Stimulated activated naive CD8-positive, alpha-beta T cell treated with anti-CD3 and anti-CD28 coated beads, Interleukin-15, Interleukin-2, amounts not matched to agents 100 U/mL and 50 U/mL, for 24 hours (primary cell): ENCODE measurements around the gene NACC2.

Experiments
- ATAC-seq: fragments of 150-1000 bp; cut with Tn5 transposase; one replicate; pipeline ENCODE4 v1.10.0; 2021
- DNase-seq: peaks from one replicate; pipeline ENCODE4 v3.0.0; 2021

The NACC2 gene

DNA sequence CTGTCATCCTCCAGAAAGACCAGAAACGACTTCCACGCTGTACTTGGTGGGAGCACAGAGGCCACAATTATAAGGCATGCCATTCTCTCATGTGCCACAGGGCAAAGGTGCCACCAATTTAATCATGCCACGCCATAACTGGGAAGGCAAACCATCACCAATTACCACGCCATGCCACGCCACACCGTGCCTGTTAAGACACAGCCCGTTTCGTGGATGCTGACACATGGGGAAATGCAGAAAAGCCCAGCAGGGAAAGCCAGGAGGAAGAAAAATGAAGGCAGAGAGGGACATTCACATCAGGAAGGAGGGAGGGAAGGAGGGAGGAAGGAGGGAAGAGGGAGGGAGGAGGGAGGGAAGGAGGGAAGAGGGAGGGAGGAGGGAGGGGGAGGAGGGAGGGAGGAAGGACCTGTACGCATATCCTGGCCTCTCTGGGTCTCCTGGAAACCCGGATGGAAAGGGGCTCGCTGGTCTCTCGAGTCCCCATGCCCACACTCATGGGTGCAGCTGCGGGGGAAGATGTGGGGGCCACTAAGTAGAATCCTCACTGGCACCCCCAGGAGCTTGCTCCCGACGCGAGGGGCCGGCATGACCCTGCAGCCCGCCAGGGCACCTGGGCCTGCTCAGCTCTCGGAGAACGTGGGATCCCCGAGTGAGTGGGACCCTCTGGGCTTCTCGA, 72.2 kb downstream of the NACC2 start:
- ATAC-seq (no peak), DNase-seq (no peak)

DNA sequence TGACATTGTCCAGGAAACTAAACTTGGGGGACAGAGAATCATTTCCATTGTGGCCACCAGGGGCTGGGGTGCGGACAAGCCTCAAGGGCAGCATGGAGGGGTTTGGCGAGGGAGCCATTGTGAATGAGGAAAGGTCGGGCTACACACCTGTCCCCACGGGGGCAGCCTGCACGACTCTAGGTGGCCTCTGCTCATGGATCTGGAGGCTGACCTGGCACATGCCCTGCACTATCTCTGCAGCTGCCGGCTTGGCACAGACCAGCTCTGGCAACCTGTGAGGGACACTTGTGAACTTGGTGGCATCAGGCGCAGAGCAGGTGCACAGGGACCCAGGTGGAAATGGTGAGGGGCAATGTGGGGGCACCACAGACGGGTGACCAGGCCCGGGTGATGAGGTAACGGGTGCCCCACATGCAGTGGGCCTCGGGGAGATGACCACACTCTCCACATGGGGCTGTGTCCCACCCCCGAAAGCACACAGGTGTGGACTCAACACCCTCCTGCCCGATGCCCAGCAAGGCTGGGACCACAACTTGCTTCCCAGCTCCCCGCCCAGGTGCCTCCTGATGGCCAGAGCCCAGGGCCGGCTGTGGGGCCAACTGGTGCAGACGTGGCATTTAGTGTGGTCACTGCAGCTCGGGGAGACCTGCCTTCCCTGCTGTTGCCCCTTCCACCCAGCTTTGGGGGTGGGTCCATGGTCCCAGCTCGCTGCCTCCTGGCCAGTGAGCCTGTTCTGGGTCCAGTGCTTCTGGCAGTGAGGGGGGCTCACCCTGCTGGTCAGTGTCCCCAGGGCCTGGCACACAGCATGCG, 73.0 kb downstream of the NACC2 start:
- no peak for ATAC-seq
- DNase-seq = no peak

DNA sequence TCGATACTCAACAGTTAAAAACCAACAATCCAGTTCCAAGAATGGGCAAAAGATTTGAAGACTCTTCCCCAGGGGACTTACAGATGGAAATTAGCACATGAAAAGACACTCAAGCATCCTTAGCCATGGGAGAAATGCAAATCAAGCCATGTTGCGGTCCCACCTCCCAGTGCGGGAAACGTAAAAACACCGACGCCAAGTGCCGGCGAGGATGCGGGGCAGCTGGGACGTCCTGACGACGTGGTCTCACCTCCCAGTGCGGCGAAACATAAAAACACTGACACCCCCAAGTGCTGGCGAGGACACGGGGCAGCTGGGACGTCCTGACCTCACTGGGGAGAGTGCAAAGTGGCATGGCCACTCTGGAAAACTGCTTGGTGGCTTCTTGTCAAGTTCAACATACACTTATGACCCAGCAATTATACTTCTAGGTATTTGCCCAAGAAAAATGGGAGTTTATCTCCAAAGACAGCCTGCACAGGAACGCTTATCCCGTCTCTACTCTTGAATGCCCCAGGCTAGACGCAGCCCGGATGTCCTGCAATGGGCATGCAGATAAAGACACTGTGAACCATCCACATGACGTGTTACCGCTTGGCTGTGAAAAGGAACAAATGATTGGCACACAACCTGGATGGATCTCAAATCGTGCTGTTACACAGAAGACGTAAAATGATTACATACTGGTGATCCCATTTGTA, 73.8 kb downstream of the NACC2 start:
- ATAC-seq = no peak
- no peak for DNase-seq

DNA sequence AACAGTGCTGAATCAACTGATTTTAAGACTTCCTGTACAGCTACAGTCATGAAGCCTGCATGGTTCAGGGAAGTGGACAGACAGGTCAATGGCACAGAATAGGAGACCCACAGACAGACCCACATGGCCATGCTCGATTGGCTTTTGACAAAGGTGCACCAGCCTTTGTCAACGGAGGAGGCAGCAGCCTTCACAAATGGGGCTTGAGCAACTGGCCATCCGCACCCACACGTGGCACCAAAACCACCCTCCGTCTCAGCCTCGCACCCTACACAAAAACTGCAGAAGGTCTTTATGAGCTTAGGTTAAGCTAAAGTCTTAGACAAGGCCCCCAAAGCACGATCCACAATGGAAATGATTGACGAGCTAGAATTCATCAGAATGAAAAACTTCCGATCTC, 74.4 kb downstream of the NACC2 start:
- ATAC-seq (no peak), DNase-seq (no peak)

DNA sequence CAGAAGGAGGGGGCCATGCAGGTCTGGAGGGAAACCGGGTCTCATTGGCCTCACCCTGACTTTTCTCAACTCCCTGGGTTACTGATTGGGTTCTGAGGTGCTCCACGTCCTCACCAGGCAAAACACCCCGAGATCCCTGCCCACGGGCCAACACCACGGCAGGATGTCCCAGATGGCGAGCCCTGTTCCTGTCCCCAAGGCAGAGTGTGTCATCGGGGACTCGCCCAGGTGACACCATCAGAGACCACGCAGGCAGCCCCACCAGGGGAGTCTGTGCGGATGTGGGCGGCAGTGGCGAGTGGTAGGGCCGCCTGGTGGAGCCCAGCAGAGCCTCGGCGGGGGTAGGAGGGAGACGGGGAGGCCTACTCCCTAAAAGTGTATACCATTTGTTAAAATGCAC, 74.9 kb downstream of the NACC2 start:
- DNase-seq = no peak
- peak; percentile 28 for ATAC-seq

DNA sequence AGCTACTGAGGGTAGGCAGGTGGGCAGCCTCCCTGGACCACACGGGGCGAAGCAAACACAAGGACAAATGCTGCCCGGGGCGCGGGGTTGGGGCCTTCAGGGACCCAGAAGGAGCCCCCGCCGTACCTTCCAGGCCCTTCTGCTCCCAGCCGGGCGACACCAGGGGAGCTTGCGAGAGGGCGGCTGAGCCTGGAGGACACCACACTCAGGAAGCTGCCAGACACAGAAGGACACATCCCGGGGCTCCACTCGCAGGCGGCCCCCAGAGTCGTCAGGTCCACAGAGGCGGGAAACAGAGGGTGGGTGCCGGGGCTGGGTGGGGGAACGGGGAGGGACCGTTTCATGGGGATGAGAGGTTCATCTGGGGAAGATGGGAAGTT, 75.4 kb downstream of the NACC2 start:
- ATAC-seq = no peak
- no peak for DNase-seq

DNA sequence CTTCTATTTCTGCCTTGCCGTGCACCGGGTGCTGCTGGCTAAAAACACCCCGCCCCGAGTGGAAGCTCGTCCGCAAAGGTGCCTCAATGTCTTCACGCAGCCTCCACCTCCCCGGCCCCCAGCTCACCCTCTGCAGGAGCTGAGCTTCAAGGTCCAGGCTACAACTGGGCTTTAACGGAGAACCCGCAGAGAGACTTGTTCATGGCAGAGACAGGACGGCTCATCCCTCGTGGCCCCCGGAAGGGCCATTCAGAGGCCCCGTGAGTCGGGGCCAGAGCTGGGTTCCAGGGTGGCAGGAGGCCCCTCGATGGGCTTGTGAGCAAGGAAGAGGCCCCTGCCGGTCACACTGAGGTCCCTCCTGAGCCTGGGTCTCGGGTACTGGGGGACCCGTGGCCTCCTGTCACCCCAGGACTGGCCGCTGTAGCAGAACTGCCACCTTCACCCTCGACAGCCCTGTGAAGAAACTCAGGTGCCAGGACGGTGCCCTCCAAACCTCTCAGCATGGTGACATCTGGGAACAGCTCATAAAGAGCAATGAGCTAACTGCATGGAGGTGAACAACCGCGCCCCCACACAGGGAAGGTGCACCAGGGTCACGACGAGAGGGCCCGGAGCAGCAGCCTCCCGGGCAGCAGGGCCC, 75.9 kb downstream of the NACC2 start:
- DNase-seq (no peak), ATAC-seq (no peak)

DNA sequence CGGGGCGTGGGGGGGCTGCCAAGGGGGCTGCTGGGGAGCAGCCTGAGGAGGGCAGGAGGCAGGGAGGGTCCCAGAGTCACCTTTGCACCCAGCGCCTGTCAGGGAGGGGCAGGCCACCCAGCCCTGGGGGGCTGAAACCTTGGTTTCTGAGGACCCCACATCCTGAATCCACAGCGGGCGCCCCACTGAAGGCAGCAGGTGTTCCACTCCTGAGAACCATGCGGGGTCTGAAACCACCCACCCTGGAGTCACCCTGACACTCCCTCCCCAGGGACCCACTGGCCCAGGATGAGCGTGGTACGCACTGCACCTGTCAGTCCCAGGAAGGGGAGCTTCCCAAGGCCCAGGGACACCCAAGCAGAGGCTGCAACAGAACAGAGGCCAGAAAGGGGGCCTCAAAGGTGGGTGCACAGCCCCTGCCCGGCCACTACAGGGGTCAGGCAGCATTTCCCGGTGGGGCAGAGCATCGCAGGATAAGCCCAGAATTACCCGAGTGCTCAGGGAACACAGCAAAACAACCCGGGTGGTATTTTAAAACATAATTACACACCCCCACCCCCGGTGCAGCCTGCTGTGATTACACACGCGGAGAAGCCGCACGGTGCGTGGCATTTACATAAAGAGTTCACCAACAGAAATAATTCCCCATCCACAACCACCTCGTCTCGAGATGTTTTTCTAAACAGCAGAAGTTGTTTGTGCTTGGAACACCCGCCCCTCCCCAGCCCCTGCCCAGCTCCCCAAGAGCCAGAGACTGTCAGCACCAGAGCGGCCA, 76.6 kb downstream of the NACC2 start:
- ATAC-seq (no peak), DNase-seq (no peak)

DNA sequence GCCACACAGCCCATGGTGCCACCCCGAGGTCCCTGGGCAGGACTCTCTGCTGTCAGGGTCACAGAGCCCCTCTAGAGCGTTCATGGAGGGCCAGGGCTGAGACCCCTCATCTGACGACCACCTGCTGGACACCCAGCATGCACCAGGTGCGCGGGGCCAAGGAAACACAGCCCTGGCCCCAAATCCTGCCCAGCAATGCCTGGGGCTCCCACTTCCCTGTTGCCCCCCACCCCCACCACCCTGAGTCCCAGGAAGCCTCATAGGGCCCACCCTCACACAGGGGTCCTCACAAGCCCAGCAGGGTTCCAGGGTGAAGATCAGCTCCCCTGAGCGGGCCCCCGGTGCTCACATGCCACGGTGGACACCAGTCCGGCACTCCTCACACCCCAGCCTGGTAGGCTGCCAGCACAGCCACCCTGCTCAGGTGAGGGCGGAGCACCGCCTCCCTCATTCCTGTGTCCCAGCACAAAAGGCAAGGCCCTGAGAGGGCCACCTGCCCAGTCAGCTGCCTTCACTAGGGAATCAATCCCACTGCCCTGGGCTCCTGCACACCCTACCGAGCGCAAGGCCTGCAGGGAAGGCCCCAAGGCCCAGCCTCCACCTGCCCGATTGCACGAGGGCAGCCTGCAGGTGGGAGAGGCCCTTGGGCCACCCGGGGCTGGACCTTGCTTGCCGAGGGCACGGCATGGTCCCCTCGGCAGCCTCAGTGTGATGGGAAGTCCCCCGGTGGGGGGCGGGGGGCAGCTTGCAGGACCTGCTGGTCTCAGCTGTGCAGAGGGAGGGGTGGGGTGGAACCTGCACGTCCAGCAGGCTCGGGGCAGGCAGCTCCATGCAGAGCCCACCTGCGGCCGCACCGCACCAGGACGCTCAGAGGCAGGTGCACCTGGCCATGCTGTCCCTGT, 77.5 kb downstream of the NACC2 start:
- ATAC-seq = no peak
- DNase-seq = no peak

DNA sequence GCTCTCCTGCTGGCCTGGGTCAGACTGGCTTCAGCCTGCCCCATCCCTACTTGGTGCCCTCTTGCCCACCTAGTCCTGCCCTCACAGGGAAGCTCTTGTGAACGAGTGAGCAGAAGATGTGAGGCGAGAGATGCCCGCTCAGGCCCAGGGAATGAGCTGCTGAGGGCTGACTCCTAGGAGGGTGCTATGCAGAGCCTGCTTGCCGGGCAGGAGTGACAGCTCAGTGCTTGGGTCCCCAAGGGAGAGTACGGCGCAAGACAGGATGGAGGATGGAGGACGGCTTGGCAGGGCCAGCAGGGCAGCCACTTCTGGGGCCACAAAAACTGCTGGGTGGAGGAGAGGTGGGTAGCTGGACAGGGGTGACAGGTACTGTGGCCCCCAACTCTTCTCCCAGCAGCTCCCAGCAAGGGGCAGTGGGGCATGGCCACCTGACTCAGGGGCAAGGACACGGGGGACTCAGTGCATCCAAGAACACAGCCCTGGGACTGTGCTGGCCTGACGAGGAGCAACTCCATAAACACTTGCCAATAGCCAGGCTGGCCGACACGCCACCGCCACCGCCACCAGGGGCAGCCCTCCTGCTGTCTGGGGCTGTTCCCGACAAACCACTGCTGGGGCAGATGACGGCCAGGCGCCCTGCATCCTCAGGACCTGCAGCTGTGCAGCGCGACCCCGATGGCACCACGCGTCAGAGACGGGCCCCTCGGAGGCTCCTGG, 78.4 kb downstream of the NACC2 start:
- ATAC-seq = no peak
- no peak for DNase-seq

DNA sequence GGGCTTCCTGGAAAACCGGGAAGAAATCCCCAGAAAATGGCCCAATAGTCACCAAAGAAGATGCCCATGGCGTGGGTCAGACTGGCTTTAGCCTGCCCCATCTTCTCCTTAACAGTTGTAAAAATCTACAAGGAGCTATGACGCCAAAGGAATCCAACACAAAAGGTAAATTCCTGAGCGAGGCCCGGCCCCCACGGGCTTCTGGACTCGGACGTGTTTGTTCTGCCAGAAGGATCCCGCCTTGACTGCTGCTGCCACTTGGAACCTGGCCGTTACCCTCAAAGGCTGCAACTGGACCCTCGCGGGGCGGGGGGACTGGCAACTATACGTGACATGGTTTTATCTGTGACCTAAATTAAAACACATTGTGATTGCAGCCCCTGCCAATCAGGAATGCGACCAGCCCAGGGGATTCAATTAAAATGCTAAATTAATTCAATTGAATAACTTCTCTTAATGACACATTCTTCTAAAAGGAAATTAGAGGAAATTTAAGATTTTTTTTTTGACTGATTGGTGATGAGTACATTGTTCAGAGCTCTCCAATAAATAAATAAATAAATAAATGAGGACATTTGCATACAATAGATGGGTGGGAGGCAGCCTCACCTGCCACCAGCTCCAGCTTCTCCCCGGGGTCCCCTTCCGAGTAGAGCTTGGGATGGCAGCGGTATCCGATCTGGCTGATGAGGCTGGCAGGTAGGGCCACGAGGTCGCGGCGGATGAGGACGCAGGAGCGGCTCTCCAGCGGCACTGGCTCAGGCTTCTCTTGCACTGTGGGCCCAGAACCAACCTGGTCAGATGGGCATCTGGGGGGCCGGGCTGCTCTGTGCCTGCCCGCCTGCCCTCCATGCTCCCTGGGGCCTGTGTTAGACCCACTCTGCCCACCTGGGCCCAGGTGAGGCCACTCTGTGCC, 79.2 kb downstream of the NACC2 start:
- no peak for ATAC-seq

DNA sequence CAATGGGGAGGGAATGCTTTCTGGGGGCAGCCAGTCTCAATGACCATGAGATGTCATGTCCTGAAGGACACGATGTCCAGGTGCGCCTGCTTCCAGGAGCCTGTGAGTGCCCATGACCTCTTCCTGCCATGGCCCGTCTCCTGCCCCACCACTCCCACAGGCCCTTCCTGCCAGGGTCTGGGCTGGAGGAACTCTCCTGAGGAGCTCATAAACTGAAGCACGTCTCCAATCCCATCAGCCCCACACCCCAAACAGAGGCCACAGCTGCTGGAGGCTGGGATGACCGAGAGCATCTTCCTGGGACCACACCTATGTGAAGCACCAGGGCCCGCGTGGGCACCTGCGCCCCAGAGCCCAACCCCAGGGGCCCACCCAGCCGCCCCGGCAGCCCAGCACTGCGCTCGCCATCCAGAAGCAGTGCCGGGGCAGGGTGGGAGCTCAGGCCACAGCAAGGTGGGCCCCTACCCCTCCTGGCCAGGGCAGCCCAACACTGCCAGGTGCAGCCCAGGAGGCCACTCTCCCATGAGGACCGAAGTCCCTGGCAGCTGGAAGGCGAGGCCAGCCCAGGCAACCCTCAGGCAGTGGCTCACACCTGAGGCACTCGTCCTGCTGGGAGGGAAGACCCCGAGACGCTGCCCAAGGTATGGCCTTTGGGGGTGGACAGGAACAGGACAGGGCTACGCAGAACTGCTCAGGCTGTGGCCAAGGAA, 80.0 kb downstream of the NACC2 start:
- ATAC-seq (no peak), DNase-seq (no peak)

More for the DNA sequence above, 79.2 kb downstream of the NACC2 start:
- DNase-seq = no peak

DNA sequence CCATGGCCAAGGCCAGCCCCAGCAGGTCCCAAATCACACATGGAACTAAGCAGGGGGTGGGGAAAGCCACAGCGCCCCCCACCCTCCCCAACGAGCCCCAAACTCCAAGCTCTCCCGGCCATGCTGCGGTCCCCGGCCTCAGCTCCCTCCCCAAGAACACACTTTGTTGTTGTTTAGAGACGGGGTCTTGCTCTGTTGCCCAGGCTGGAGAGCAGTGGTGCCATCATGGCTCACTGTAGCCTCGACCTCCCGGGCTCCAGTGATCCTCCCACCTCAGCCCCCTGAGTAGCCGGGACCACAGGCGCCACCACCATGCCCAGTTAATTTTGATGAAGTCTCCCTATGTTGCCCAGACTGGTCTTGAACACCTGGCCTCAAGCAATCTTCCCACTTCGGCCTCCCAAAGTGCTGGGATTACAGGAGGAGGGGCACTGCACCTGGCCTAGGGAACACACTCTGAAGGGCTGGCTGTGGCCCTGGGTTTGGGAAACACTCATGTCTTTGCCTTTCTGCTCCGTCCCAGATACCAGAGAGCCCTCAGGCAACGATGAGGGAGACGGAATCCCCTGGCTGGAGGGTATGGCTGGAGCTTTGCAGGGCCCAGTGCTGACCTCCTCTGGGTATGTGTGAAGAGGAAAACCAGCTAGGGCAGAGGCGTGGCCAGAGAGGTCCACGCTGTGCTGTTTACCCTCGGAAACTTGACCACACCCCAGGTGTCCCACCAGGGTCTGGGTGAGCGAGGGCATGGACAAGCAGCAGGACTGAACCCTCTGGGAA, 80.8 kb downstream of the NACC2 start:
- DNase-seq (no peak), ATAC-seq (no peak)

DNA sequence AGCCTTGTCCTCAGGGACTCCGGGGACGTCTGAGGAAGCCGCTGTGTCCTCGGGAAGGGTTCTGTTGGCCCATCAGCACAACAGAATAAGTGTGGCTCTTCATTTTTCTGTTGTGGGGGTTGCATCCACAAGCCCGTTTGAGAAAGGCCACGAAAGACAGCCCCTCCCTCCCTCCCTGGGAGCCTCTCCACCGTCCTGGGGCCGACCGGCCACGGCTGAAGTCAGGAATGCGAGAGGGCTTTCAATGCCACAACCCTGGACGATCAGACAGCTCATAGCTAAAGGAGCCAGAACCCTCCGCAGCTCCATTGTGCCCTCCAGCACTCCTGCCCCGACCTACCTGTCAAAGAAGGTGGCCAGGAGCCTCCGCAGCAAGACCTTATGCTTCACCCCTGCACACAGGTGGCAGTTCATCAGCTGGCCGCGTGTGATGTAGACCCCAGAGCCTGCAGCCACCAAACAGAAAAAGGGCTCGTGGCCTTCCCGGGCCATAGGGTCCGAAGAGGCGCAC, 81.5 kb downstream of the NACC2 start:
- DNase-seq (no peak), ATAC-seq (no peak)

DNA sequence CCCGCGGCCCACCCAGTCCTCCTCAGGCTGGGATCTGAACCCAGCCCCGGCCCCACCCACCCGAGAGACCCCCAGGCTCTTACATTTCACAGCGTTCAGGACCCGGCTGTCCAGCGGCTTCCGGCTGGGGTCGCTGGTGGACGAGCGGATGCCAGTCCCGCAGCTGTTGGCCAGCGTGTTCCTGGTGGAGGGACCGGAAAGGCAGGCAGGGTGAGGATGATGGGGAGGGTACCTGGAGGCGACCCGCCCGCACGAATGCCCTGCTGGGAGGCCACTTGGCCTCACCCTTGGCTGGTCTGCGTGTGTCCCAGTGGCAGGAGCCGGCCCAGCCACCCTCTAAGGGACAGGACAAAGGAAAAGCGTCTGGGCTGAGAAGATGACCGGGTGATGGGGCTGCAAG, 82.0 kb downstream of the NACC2 start:
- DNase-seq (no peak), ATAC-seq (no peak)

DNA sequence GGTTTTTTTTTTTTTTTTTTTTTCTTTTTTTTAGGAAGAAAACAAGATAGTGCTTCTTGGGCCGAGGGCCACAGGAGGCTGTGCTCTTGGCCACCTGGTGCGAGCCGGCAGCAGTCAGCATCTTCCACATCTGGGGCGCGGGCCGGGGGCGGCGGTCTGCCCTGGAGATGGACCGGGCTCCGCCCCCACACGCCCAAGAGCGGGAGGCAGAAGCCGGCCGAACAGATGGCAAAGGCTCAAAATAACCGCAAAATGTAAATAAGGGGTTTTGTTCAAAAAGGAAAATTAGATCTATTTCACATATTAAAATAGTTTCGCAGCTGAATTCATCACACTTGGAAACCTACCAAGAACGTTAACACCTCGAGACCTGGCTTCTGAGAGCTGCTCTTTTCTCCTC, 82.4 kb downstream of the NACC2 start:
- ATAC-seq = no peak
- no peak for DNase-seq

DNA sequence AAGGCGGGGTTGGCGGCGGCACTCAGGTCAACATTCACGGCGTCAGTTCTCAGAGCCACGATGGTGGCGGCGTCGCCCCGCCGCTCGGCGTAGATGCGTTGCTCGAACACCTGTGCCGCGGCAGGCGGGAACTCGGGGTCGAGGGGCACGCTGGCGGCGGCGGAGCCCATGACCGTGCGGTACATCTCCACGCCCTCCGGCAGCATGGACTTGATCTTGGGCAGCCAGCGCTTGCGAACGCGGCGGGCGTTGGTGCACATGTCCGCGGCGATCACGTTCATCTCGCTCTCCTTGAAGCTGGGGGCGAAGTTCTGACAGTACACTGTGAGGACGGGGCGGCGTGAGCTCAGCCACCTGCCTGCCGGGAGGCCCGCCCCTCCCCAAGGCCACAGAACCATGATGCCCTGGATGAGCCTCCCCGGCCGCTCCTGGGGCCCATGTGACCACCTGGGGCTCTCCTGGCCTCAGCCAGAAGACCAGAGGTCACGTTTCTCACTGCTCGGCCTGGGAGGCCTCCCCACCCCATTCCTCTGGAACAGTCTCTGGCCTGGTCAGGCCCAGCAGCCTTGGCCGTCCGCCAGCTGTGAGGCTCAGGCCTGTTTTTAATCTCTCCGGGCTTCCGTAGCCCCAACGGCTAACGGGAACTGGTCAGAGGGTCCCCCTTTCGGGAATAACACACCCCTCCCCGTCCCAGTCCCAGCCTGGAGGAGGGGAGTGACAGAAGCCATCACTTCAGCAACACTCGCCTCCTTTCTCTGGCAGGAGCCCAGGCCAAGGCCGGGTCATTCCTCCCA, 83.2 kb downstream of the NACC2 start:
- ATAC-seq (no peak), DNase-seq (no peak)
